IMR-90 (cell line): ENCODE results near the gene KRTAP19-3.

Source experiments
- BHLHE40 ChIP-seq: fragments of 150-350 bp; IDR thresholded peaks from 2 replicates; pipeline ENCODE4 v1.6.1; 2016; ENCODE audit warnings: mild to moderate bottlenecking, low read depth, low read length
- CEBPB ChIP-seq: IDR thresholded peaks from 2 replicates; pipeline ENCODE4 v1.6.1; 2012; ENCODE audit warnings: low read depth, low read length, improper control_type of control experiment
- CHD1 ChIP-seq: IDR thresholded peaks from 2 replicates; pipeline ENCODE4 v1.6.1; 2012; ENCODE audit warnings: low read depth, low read length, improper control_type of control experiment
- CTCF ChIP-seq: conservative IDR thresholded peaks from 2 replicates; pipeline ENCODE4 v1.5.1; 2012; ENCODE audit warnings: mild to moderate bottlenecking, low read depth, low read length, improper control_type of control experiment
- MXI1 ChIP-seq: IDR thresholded peaks from 2 replicates; pipeline ENCODE4 v1.6.1; 2012; ENCODE audit warnings: low read depth, mild to moderate bottlenecking, low read length, moderate library complexity, borderline replicate concordance
- NFE2L2 ChIP-seq: fragments of 150-350 bp; IDR thresholded peaks from 2 replicates; pipeline ENCODE4 v1.6.1; 2016; ENCODE audit warnings: low read depth, mild to moderate bottlenecking, low read length
- POLR2A ChIP-seq: IDR thresholded peaks from 2 replicates; pipeline ENCODE4 v1.6.1; 2012; ENCODE audit warnings: mild to moderate bottlenecking, low read depth, low read length
- RAD21 ChIP-seq: IDR thresholded peaks from 2 replicates; pipeline ENCODE4 v1.6.1; 2012; ENCODE audit warnings: low read length, improper control_type of control experiment
- RCOR1 ChIP-seq: IDR thresholded peaks from 2 replicates; pipeline ENCODE4 v1.6.1; 2012; ENCODE audit warnings: mild to moderate bottlenecking, low read length, improper control_type of control experiment; ENCODE audit not compliant: insufficient replicate concordance
- RFX5 ChIP-seq: IDR thresholded peaks from 2 replicates; pipeline ENCODE4 v1.8.0; 2012; ENCODE audit warnings: low read depth, mild to moderate bottlenecking, low read length, moderate library complexity

GRCh38 chr21:30448514-30448913 lies 43.3 kb downstream of the KRTAP19-3 start:
- TF ChIP-seq RFX5: no peak
- TF ChIP-seq RCOR1: no peak
- no peak for TF ChIP-seq CTCF
- no peak for TF ChIP-seq POLR2A
- no peak for TF ChIP-seq CEBPB
- no peak for TF ChIP-seq MXI1
- TF ChIP-seq BHLHE40: no peak
- TF ChIP-seq RAD21: no peak
- TF ChIP-seq NFE2L2: no peak
- TF ChIP-seq CHD1: no peak
